ENCODE results near the gene INSRR. TPM values are rescaled to one million over a fixed set of nuclear protein-coding genes. Genes with fewer than 3 reads are reported as not detected.

The INSRR gene
- total and polyA plus RNA-seq, 9 of the 15 experiments (the other 6 are each of a cell fraction or from before 2014, with no cell fraction given), result 0.03 to 0.18 (median 0.06) TPM; not detected in 3

DNA sequence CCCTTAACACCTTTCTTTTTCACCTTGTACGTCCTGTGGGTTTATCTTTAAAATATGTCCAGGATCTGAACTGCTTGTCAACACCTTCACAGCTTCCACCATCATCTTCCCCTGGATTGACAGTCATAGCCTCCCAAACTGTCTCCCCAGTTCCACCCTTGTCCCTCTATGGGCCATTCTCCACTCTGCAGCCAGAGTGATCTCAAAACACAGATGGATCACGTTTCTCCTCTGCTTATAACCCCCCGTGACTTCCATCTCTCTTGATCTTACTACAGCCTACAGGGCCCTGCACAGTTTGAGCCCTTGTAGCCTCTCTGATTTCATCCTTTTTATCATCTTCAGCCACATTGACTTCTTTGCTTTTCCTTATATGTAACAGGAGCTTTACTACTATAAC is 4.3 kb downstream of the INSRR start (continued):
- TF ChIP-seq, protein P1, sequence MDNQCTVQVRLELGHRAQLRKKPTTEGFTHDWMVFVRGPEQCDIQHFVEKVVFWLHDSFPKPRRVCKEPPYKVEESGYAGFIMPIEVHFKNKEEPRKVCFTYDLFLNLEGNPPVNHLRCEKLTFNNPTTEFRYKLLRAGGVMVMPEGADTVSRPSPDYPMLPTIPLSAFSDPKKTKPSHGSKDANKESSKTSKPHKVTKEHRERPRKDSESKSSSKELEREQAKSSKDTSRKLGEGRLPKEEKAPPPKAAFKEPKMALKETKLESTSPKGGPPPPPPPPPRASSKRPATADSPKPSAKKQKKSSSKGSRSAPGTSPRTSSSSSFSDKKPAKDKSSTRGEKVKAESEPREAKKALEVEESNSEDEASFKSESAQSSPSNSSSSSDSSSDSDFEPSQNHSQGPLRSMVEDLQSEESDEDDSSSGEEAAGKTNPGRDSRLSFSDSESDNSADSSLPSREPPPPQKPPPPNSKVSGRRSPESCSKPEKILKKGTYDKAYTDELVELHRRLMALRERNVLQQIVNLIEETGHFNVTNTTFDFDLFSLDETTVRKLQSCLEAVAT (IDR thresholded peaks at IDR 0.05), result peak in 1 of 2 experiments; percentile 34; a peak in 1 of 4 replicates

DNA sequence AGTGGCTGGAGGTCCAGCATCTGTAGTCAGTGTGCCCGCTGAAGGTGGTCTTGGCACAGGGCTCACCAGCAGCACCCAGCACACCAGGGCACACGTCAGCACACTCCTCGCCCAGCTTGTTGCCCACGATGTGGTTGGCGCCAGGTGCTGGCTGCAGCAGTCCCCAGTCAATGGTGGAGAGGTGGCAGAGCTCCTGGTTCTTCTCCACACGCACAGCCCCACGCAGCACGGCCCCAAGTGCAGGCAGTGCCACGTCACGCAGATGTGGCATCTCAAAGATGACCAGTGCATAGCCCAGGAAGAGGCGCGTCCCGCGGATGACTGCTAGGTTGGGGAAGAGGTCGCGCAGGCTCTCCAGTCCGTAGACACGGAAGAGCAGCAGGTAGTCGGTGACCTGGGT is 5.2 kb downstream of the INSRR start:
- H3K36me3 ChIP-seq (ENCODE audit: control insufficient read depth, insufficient read depth, low read length), result no peaks in the 10 kb centered on the region
- WGBS (ENCODE audit: insufficient coverage, low coverage, missing lambda C conversion rate), result 65% methylated on average over 15 of the region's 19 CpGs
- POLR2A ChIA-PET, result interaction anchor here (1.1 to 1.4 kb wide), 2 partner anchors 15 to 36 kb away, joined by 3 read pairs; no protein-coding TSS in a partner anchor
- H2AFZ ChIP-seq (ENCODE audit: low read depth, low read length), result no peak overlapping the region
- no TSS peak for BruUV-seq (replicated peaks)
- intact Hi-C loops (cut with micrococcal nuclease), result no loop called here
- H3K4me2 ChIP-seq (ENCODE audit: insufficient read depth, low read length), result no peak overlapping the region
- in situ Hi-C loops (cut with MboI), result no loop called here
- CTCF ChIA-PET (ENCODE audit: low intra/inter-chr PET ratio), result no interaction called here
- H3K79me2 ChIP-seq (ENCODE audit: control insufficient read depth, insufficient read depth, low read length), result no peaks in the 10 kb centered on the region
- H3K27me3 ChIP-seq (ENCODE audit: control insufficient read depth in 2 of 2, insufficient read depth in 2 of 2, low read length in 2 of 2), result no peaks in the 10 kb centered on the region
- DNase-seq (ENCODE audit: extremely low read depth in 1 of 4, low spot score in 3 of 4) (no peak), FAIRE-seq (no peak), ATAC-seq (no peak)
- TF ChIP-seq CBX5 (IDR thresholded peaks at IDR 0.05; ENCODE audit: borderline replicate concordance, low read depth), result no peak
- TF ChIP-seq CEBPB (tag; IDR thresholded peaks at IDR 0.05), result 0 out of 2 replicates have a peak, but pooled peaks have one; percentile 4
- TF ChIP-seq, protein P2, sequence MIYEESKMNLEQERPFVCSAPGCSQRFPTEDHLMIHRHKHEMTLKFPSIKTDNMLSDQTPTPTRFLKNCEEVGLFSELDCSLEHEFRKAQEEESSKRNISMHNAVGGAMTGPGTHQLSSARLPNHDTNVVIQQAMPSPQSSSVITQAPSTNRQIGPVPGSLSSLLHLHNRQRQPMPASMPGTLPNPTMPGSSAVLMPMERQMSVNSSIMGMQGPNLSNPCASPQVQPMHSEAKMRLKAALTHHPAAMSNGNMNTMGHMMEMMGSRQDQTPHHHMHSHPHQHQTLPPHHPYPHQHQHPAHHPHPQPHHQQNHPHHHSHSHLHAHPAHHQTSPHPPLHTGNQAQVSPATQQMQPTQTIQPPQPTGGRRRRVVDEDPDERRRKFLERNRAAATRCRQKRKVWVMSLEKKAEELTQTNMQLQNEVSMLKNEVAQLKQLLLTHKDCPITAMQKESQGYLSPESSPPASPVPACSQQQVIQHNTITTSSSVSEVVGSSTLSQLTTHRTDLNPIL (CRISPR knock-in tag; IDR thresholded peaks at IDR 0.05), result no peak
- TF ChIP-seq TEAD4 (IDR thresholded peaks at IDR 0.05; ENCODE audit: low read length), result no peak
- peak; percentile 69; the same call in 1 of the 2 replicates for TF ChIP-seq TEAD4 (CRISPR knock-in tag; IDR thresholded peaks at IDR 0.05; ENCODE audit: borderline replicate concordance)
- no peak for TF ChIP-seq HNRNPK (IDR thresholded peaks at IDR 0.05; ENCODE audit: low read depth, low read length, poor library complexity, severe bottlenecking)
- H3K27ac ChIP-seq (ENCODE audit: extremely low read depth, low read depth, low read length), result no peak overlapping the region
- no peaks in the 10 kb centered on the region for H4K20me1 ChIP-seq (replicated peaks; ENCODE audit: control insufficient read depth, insufficient read depth, low read length)
- H3K9me3 ChIP-seq (replicated peaks; ENCODE audit: control insufficient read depth, insufficient read depth, low read depth, low read length), result no peaks in the 10 kb centered on the region
- H3K4me3 ChIP-seq, result no peak overlapping the region
- no peak overlapping the region for H3K9ac ChIP-seq (ENCODE audit: insufficient read depth in 1 of 2, low read depth in 2 of 2, low read length in 2 of 2)
- peaks cover 31 to 47% of the 10 kb centered on the region in 2 experiments for H3K4me1 ChIP-seq (replicated peaks in 1 of 2; ENCODE audit: control insufficient read depth in 2 of 2, insufficient read depth in 2 of 2, low read length in 2 of 2)
- H3K9me1 ChIP-seq (ENCODE audit: control insufficient read depth, insufficient read depth, low read length), result no peaks in the 10 kb centered on the region

All from K562 (cell line).